GM12801 (cell line): Measurements from ENCODE around the gene ANKRD35.

Experiments
- CTCF ChIP-seq: IDR thresholded peaks from one replicate; pipeline ENCODE4 v1.5.1; 2011; ENCODE audit warnings: control low read depth; ENCODE audit not compliant: insufficient read length; ENCODE audit errors: extremely low read depth

The ANKRD35 gene

GRCh38 chr1:145858238-145858900 lies 27.3 kb downstream of the ANKRD35 start:
- no peak for TF ChIP-seq CTCF

- TF ChIP-seq CTCF: no peak
Observed at GRCh38 chr1:145857170-145857569, 28.5 kb downstream of the ANKRD35 start.

- TF ChIP-seq CTCF: no peak
Observed at GRCh38 chr1:145855426-145855948, 30.2 kb downstream of the ANKRD35 start.

- no peak for TF ChIP-seq CTCF
Observed at GRCh38 chr1:145849356-145850160, 36.1 kb downstream of the ANKRD35 start.

- TF ChIP-seq CTCF: no peak
Observed at GRCh38 chr1:145847827-145848226, 37.8 kb downstream of the ANKRD35 start.

- no peak for TF ChIP-seq CTCF
Observed at GRCh38 chr1:145846201-145846612, 39.5 kb downstream of the ANKRD35 start.

- TF ChIP-seq CTCF: no peak
Observed at GRCh38 chr1:145845514-145846161, 40.0 kb downstream of the ANKRD35 start, which contains the start of gene NUDT17. Gene NUDT17 (plus strand): TSS chr1:145845630. CDS start chr1:145845641, 11 bp downstream.
